GM12872 (cell line): Measurements from ENCODE around the gene ANKRD11.

Source experiments
- CTCF ChIP-seq: IDR thresholded peaks from 3 replicates; pipeline ENCODE4 v1.5.1; 2011; ENCODE audit warnings: low read depth, mild to moderate bottlenecking, low read length, moderate library complexity; ENCODE audit not compliant: insufficient read depth

Gene ANKRD11

GRCh38 chr16:89505204-89506112, 15.1 kb upstream of the ANKRD11 start:
- no peak for TF ChIP-seq CTCF

GRCh38 chr16:89504091-89504490, 13.7 kb upstream of the ANKRD11 start:
- TF ChIP-seq CTCF = no peak

GRCh38 chr16:89502081-89502843, 11.9 kb upstream of the ANKRD11 start:
- no peak for TF ChIP-seq CTCF

GRCh38 chr16:89499767-89500166, 9.4 kb upstream of the ANKRD11 start:
- no peak for TF ChIP-seq CTCF

- TF ChIP-seq CTCF = no peak
Observed at GRCh38 chr16:89498839-89499238, 8.5 kb upstream of the ANKRD11 start.

- no peak for TF ChIP-seq CTCF
Observed at GRCh38 chr16:89495121-89495520, 4.8 kb upstream of the ANKRD11 start.

GRCh38 chr16:89493776-89494175, 3.4 kb upstream of the ANKRD11 start:
- no peak for TF ChIP-seq CTCF
